Measurements from ENCODE around the gene RBMS3.

DNA sequence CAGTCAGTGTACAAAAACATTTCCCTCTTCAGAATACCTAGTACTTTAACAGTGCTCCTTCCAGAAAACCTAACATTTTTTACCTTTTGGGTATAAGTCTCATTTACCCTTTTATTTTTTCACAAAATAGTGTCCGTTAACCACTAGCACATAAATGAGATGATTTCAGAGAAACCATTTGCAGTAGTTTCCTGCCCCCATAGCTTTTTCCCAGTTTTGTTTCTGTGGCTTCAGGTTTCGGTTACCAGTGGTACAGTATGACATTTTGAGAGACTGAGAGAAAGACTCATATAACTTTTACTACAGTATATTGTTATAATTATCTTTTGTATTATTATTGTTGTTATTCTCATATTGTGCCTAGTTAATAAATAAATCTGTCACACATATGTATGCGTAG, 6.2 kb upstream of the RBMS3 start:
- TF ChIP-seq, protein P1, sequence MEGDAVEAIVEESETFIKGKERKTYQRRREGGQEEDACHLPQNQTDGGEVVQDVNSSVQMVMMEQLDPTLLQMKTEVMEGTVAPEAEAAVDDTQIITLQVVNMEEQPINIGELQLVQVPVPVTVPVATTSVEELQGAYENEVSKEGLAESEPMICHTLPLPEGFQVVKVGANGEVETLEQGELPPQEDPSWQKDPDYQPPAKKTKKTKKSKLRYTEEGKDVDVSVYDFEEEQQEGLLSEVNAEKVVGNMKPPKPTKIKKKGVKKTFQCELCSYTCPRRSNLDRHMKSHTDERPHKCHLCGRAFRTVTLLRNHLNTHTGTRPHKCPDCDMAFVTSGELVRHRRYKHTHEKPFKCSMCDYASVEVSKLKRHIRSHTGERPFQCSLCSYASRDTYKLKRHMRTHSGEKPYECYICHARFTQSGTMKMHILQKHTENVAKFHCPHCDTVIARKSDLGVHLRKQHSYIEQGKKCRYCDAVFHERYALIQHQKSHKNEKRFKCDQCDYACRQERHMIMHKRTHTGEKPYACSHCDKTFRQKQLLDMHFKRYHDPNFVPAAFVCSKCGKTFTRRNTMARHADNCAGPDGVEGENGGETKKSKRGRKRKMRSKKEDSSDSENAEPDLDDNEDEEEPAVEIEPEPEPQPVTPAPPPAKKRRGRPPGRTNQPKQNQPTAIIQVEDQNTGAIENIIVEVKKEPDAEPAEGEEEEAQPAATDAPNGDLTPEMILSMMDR (IDR thresholded peaks at IDR 0.05) = no peak
- no peak for TF ChIP-seq POLR2A (IDR thresholded peaks at IDR 0.05)
- TF ChIP-seq POLR2AphosphoS5 (IDR thresholded peaks at IDR 0.05) = no peak
- no peak for TF ChIP-seq EP300 (IDR thresholded peaks at IDR 0.05)

Measured in upper lobe of left lung (tissue), 4 donors.